Subcutaneous adipose tissue (tissue), 4 donors: ENCODE results near the gene SPTBN1. TPM values are rescaled to one million over a fixed set of nuclear protein-coding genes. Genes with fewer than 3 reads are reported as not detected.

ENCODE experiments used
- CTCF ChIP-seq: fragments of 450-650 bp; IDR thresholded peaks from one replicate; pipeline ENCODE4 v1.5.1; 2016; ENCODE audit warnings: low read depth, mild to moderate bottlenecking, control low read depth, antibody characterized with exemption, moderate library complexity
- total RNA-seq, 4 donors: library from RNA; depleted of rRNA; stranded (reverse); fragments of >200 nt; gene quantifications; one replicate each; pipeline ENCODE4 v1.1.0, GENCODE V29; 2016

SPTBN1 gene
- total RNA-seq, 4 donors from 2014 or later: 655 to 1,523 (median 889) TPM

- TF ChIP-seq CTCF: no peak
Observed at GRCh38 chr2:54626884-54627283, 170.8 kb downstream of the SPTBN1 start.

- no peak for TF ChIP-seq CTCF
Observed at GRCh38 chr2:54627973-54628372, 171.8 kb downstream of the SPTBN1 start.

- no peak for TF ChIP-seq CTCF
Observed at GRCh38 chr2:54628418-54628817, 172.3 kb downstream of the SPTBN1 start.

GRCh38 chr2:54628957-54629356, 172.8 kb downstream of the SPTBN1 start:
- TF ChIP-seq CTCF: no peak

GRCh38 chr2:54629390-54629789, 173.3 kb downstream of the SPTBN1 start:
- TF ChIP-seq CTCF: no peak

- TF ChIP-seq CTCF: no peak
Observed at GRCh38 chr2:54629914-54630857, 174.1 kb downstream of the SPTBN1 start.

- TF ChIP-seq CTCF: no peak
Observed at GRCh38 chr2:54630858-54631497, 174.9 kb downstream of the SPTBN1 start.
